ENCODE data around the gene CNOT4.
"Not testable (repeated sequence)": the region's sequence is repeated elsewhere in the genome, so short reads cannot be mapped to it uniquely, and the experiment has no call there.

DNA sequence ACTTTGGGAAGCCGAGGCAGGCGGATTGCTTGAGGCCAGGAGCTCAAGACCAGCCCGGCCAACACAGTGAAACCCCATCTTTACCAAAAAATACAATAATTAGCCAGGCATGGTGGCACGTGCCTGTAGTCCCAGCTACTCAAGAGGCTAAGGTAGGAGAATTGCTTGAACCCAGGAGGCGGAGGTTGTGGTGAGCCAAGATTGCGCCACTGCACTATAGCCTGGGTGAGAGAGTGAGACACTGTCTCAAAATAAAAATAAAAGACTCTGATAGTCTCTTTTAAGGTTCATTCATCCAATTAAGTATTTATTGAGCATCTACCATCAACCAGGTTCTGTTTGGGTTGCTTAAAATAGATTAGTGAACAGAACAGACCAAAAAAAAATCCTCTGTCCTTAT lies 12.7 kb downstream of the CNOT4 start:
- TF ChIP-seq ZNF274 (CRISPR knock-in tag; IDR thresholded peaks at IDR 0.05); SALL1 (CRISPR knock-in tag; IDR thresholded peaks at IDR 0.05); CAMTA2 (CRISPR knock-in tag; IDR thresholded peaks at IDR 0.05; ENCODE audit: borderline replicate concordance); MAFG (CRISPR knock-in tag; IDR thresholded peaks at IDR 0.05): not testable (repeated sequence)
- TF ChIP-seq, protein P1, sequence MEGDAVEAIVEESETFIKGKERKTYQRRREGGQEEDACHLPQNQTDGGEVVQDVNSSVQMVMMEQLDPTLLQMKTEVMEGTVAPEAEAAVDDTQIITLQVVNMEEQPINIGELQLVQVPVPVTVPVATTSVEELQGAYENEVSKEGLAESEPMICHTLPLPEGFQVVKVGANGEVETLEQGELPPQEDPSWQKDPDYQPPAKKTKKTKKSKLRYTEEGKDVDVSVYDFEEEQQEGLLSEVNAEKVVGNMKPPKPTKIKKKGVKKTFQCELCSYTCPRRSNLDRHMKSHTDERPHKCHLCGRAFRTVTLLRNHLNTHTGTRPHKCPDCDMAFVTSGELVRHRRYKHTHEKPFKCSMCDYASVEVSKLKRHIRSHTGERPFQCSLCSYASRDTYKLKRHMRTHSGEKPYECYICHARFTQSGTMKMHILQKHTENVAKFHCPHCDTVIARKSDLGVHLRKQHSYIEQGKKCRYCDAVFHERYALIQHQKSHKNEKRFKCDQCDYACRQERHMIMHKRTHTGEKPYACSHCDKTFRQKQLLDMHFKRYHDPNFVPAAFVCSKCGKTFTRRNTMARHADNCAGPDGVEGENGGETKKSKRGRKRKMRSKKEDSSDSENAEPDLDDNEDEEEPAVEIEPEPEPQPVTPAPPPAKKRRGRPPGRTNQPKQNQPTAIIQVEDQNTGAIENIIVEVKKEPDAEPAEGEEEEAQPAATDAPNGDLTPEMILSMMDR (CRISPR knock-in tag; IDR thresholded peaks at IDR 0.05): not testable (repeated sequence)
- TF ChIP-seq, protein P2, sequence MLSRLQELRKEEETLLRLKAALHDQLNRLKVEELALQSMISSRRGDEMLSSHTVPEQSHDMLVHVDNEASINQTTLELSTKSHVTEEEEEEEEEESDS (CRISPR knock-in tag; IDR thresholded peaks at IDR 0.05; ENCODE audit: borderline replicate concordance): not testable (repeated sequence)

Data from HepG2 (cell line).